ENCODE measurements around the gene KCNB1. TPM values are rescaled to one million over a fixed set of nuclear protein-coding genes. Genes with fewer than 3 reads are reported as not detected.

The KCNB1 gene
- total RNA-seq, 1 experiment from 2014 or later, result 0.68 TPM

- H3K18ac ChIP-seq (ENCODE audit: insufficient read length, low read depth, low read length), result no peak overlapping the region
- no peak overlapping the region for H4K8ac ChIP-seq (replicated peaks; ENCODE audit: insufficient read length, low read depth, low read length)
- H3K23me2 ChIP-seq (ENCODE audit: insufficient read length, low read depth, low read length, poor library complexity, severe bottlenecking), result no peaks in the 10 kb centered on the region
- no peak overlapping the region for H3K9ac ChIP-seq (ENCODE audit: extremely low read depth, insufficient read length, low read length)
- no peak overlapping the region for H3K27ac Mint-ChIP-seq
- H3K79me2 ChIP-seq (ENCODE audit: insufficient read depth, low read length), result no peaks in the 10 kb centered on the region
- no peak overlapping the region for H2BK12ac ChIP-seq (ENCODE audit: insufficient read length, low read depth, low read length)
- no peak overlapping the region for H4K91ac ChIP-seq (ENCODE audit: insufficient read length, low read depth, low read length)
- no peak overlapping the region for H2BK5ac ChIP-seq (ENCODE audit: insufficient read length, low read length)
- H4K5ac ChIP-seq (ENCODE audit: insufficient read length, low read depth, low read length), result no peak overlapping the region
- no peak overlapping the region for H3K4me3 Mint-ChIP-seq
- no peak overlapping the region for H3K27ac ChIP-seq (ENCODE audit: insufficient read length, low read depth, low read length)
- TF ChIP-seq CTCF (conservative IDR thresholded peaks at IDR 0.05), result no peak
- no peak overlapping the region for H3K14ac ChIP-seq (ENCODE audit: insufficient read depth, low read length)
- no peaks in the 10 kb centered on the region for H3K27me3 ChIP-seq (ENCODE audit: insufficient read depth, low read length)
- H3K4ac ChIP-seq (ENCODE audit: low read depth, low read length), result no peak overlapping the region
- H3K9me3 Mint-ChIP-seq, result no peaks in the 10 kb centered on the region
- no peaks in the 10 kb centered on the region for H3K9me3 ChIP-seq (ENCODE audit: control insufficient read depth, low read depth, low read length)
- no peak overlapping the region for H2BK15ac ChIP-seq (ENCODE audit: low read depth, low read length)
- H3T11ph ChIP-seq (ENCODE audit: low read length), result no peak overlapping the region
- no peaks in the 10 kb centered on the region for H3K27me3 Mint-ChIP-seq (ENCODE audit: low read depth)
- no peak for DNase-seq
- H2AK5ac ChIP-seq (ENCODE audit: insufficient read length, low read length), result no peak overlapping the region
- no peaks in the 10 kb centered on the region for H3K36me3 Mint-ChIP-seq (ENCODE audit: insufficient read depth in 1 of 3, low read depth in 3 of 3)
- H4K20me1 ChIP-seq (ENCODE audit: control insufficient read depth, insufficient read depth, insufficient read length), result no peaks in the 10 kb centered on the region
- no peaks in the 10 kb centered on the region for H3K4me1 ChIP-seq (ENCODE audit: insufficient read depth, low read length)
- H3K23ac ChIP-seq (ENCODE audit: insufficient read length, low read depth, low read length), result no peak overlapping the region
- no peak overlapping the region for H2BK120ac ChIP-seq (ENCODE audit: low read depth, low read length, poor library complexity, severe bottlenecking)
- WGBS (ENCODE audit: extremely low coverage, insufficient read length, low lambda C conversion rate), result no CpG with 5 or more reads among the region's 3 CpGs
- no peak overlapping the region for H2BK20ac ChIP-seq (ENCODE audit: low read depth, low read length, poor library complexity, severe bottlenecking)
- H3K79me1 ChIP-seq (ENCODE audit: insufficient read depth, low read depth, low read length, poor library complexity, severe bottlenecking), result no peaks in the 10 kb centered on the region
- H2AFZ ChIP-seq (ENCODE audit: low read length), result no peak overlapping the region
- H3K56ac ChIP-seq (ENCODE audit: insufficient read length, low read depth, low read length), result no peak overlapping the region
- no peak overlapping the region for H3K4me2 ChIP-seq (ENCODE audit: insufficient read depth, insufficient read length, low read length)
- no peaks in the 10 kb centered on the region for H3K4me1 Mint-ChIP-seq
Observed at GRCh38 chr20:49356676-49357075, 125.8 kb downstream of the KCNB1 start.

All from H9 (cell line).